ENCODE data around the gene DNASE1L2.
"Not testable (repeated sequence)": the region's sequence is repeated elsewhere in the genome, so short reads cannot be mapped to it uniquely, and the experiment has no call there.

DNASE1L2 gene

DNA sequence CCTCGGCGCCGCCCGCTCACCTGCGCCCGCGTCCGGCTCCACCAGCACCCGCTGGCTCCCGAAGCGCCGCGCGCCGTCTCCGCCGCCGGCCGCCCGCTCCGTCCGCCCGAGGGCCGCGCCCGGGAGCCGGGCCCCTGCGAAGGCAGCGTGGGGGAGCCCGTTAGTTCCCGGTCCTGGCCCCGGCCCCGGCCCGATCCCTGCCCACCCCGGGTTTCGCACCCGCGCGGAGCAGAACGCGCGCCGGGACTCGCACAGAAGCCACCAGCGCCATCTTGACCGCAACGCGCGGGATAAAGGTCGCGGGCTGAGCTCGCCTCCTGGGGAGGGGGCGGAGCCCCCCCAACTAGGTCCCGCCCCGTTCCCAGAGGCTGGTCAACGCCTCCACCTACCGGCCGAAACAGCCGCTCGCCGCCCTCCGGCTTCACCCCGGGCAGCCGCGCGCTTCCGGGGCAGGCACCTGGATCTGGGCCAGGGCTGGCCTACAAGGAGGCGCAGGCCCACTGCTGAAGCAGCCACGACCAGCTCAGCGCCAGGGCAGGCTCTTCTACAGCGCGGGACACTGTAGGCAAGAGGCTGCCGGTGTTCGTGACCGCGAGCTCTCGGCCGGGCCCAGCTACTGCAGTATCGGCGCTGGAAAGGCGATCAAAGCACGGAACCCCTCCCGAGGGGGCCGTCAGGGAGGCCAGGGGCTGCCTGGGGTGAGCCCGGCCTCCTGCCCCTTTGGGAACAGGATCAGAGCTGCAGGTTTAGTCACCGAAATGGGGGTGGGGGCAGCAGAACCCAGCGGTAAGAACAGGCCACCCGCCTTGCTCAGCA, 15.3 kb downstream of the DNASE1L2 start, which contains the start of gene ECI1:
ECI1 (minus strand) TSS at position 292 of the 816 bp plus-strand sequence; CDS start at position 271, 21 bp downstream.
- H3K4me3 ChIP-seq (ENCODE audit: low read depth, low read length): peak within 1 kb of the TSS; percentile 75

DNA sequence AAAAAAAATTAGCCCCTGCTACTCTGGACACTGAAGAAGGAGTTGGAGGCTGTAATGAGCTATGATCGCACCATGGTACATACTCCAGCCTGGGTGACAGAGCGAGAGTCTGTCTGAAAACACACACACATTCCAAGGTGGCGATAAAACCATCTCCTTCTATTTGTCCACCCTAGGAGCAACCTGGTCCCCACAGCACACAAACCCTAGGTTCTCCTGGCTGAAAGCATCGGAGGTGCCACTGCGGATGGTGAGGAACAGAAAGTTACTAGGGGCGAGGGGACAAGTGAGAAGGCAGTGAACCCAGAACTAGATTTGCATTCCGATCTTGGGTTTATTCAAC, 16.5 kb downstream of the DNASE1L2 start:
- H3K4me3 ChIP-seq (ENCODE audit: low read depth, low read length): no peak overlapping the region
- TF ChIP-seq, protein P1, sequence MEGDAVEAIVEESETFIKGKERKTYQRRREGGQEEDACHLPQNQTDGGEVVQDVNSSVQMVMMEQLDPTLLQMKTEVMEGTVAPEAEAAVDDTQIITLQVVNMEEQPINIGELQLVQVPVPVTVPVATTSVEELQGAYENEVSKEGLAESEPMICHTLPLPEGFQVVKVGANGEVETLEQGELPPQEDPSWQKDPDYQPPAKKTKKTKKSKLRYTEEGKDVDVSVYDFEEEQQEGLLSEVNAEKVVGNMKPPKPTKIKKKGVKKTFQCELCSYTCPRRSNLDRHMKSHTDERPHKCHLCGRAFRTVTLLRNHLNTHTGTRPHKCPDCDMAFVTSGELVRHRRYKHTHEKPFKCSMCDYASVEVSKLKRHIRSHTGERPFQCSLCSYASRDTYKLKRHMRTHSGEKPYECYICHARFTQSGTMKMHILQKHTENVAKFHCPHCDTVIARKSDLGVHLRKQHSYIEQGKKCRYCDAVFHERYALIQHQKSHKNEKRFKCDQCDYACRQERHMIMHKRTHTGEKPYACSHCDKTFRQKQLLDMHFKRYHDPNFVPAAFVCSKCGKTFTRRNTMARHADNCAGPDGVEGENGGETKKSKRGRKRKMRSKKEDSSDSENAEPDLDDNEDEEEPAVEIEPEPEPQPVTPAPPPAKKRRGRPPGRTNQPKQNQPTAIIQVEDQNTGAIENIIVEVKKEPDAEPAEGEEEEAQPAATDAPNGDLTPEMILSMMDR (IDR thresholded peaks at IDR 0.05; ENCODE audit: low read depth, low read length, missing control alignments): no peak
- DNase-seq (ENCODE audit: low read depth): no peak

More for the DNA sequence above, 15.3 kb downstream of the DNASE1L2 start, which contains the start of gene ECI1:
- DNase-seq (ENCODE audit: low read depth): peak; percentile 70
- TF ChIP-seq, protein P1 (IDR thresholded peaks at IDR 0.05; ENCODE audit: low read depth, low read length, missing control alignments): peak; percentile 57

DNA sequence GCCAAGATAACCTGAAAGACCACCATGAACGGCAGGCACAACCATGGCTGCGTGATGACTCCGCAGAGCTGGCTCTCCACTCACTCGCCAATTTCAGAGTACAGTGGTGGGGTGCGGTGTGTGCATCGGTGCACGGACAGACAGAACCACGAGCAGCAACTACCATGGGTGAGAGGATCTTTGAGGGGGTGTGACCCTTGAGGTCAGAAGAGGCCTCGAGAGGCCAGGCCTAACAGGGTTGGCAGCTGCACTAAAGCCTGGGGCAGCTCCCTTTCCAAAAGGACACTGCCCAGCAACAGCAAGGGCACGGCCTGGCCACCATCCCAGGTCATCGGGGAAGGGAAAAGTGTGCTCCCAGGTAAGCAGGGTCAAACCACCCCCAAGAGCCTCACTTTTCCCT, 17.0 kb downstream of the DNASE1L2 start:
- DNase-seq (ENCODE audit: low read depth): no peak
- TF ChIP-seq, protein P1 (IDR thresholded peaks at IDR 0.05; ENCODE audit: low read depth, low read length, missing control alignments): no peak
- H3K4me3 ChIP-seq (ENCODE audit: low read depth, low read length): no peak overlapping the region

DNA sequence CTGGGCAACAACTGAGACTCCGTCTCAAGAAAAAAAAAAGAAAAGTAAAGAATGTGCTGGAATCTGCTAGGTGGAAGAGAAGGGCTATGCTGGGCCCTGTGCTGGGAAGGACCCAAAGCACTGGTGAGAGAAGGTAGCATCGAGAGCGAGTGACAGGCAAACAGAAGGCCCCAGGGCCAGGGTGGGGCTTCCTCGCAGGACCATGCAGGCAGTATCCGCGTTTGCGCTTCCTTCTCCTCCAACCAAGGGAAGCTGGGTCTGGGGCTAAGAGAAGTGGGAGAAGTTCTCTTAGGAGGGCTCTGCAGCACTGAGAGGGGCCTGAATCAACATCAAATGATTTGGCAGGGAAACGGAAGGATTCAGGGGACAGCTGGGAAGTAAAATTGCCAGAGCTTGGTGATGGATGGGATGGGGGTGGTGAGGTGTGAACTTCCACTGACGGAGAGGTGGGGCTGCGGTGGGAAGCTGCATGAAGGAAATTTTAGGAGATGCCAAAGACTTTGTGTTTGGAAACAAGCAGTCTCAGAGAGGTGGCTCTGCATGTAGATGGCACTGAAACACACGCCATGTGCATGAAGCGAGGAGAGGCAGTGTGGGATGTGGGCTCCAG, 20.4 kb downstream of the DNASE1L2 start:
- H3K4me3 ChIP-seq (ENCODE audit: low read depth, low read length): no peak overlapping the region
- DNase-seq (ENCODE audit: low read depth): no peak
- TF ChIP-seq, protein P1 (IDR thresholded peaks at IDR 0.05; ENCODE audit: low read depth, low read length, missing control alignments): no peak

DNA sequence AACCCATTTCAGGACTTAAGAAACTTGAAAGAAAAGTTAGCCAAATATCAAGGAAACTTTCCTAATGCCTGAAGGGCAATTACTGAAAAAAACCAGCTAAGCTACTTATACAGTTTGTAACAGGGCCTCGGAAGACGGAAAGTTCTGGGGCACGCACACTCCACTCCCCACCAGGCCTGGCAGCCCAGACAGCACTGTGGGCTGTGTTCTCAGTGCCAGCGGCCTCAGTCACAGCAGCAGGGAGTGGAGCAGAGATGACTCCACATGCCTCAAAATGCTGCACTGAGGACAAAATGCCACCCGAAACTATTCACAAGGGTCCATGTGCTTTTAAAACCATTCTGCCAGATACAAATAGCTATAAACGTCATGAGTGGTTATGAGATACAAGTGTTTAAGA, 21.5 kb downstream of the DNASE1L2 start:
- TF ChIP-seq, protein P1 (IDR thresholded peaks at IDR 0.05; ENCODE audit: low read depth, low read length, missing control alignments): no peak
- DNase-seq (ENCODE audit: low read depth): no peak
- H3K4me3 ChIP-seq (ENCODE audit: low read depth, low read length): no peak overlapping the region

DNA sequence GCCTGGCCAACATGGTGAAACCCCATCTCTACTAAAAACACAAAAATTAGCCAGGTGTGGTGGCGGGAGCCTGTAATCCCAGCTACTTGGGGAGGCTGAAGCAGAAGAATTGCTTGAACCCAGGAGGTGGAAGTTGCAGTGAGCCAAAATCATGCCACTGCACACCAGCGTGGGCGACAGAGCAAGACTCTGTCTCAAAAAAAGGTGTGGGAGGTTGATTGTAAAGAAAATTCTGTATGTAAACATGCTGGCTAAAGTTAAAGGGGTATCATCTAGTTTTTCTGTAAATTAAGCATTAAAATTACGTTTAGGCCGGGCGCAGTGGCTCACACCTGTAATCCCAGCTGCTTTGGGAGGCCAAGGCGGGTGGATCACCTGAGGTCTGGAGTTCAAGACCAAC, 22.3 kb downstream of the DNASE1L2 start:
- DNase-seq (ENCODE audit: low read depth); H3K4me3 ChIP-seq (ENCODE audit: low read depth, low read length): not testable (repeated sequence)

DNA sequence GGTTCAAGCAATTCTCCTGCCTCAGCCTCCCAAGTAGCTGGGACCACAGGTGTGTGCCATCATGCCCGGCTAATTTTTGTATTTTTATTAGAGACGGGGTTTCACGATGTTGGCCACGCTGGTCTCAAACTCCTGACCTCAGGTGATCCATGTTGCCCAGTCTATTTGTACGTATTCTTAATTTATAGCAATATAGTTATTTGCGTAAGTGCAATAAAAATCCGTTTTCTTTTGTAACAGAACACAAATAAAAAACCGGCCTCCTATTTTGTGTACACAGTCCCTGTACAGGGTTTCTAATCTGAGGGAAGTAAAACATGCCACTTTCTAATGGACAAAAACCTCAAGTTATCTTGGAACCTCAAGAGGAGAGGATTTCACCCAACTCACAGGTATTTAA, 24.0 kb downstream of the DNASE1L2 start:
- no peak overlapping the region for H3K4me3 ChIP-seq (ENCODE audit: low read depth, low read length)
- DNase-seq (ENCODE audit: low read depth): no peak
- TF ChIP-seq, protein P1 (IDR thresholded peaks at IDR 0.05; ENCODE audit: low read depth, low read length, missing control alignments): no peak

DNA sequence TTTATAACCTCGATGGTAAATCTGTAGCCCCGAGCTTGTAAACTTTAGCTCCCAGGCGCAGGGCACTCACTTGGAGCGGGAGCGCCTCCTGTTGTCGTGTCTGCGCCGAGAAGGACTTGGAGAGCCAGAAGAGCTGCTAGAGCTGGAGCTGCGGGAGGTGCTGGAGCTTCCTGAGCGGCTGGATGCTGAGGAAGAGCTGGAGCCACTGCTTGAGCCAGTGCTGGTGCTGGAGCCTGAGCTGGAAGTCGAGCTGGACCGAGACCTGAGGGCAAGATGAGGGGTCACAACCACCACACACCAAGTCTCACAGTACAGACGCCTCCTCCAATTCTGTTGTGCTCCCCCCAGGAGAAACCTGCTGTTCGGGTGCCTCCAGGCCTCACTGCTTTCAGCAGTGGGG, 26.8 kb downstream of the DNASE1L2 start:
- DNase-seq (ENCODE audit: low read depth); H3K4me3 ChIP-seq (ENCODE audit: low read depth, low read length): not testable (repeated sequence)

DNA sequence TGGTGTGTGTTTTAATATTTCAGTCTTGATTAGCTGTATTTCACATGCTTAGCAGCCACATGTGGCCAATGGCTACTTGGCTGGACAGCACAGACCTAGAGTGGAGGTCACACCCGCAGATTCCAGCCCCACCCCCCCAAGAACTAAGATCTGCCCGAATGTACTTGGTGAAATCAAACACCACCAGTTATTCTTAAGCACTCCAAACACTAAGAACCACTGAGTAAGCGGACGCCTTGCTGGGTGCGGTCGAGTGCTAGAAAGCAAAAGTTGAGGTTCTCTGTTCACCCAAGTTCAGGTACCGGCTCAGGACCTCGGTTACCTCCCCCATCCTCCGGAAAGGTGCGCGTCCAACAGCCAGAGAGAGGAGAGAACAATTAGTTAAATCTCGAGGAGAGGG, 30.6 kb downstream of the DNASE1L2 start:
- not testable (repeated sequence) for DNase-seq (ENCODE audit: low read depth)
- H3K4me3 ChIP-seq (ENCODE audit: low read depth, low read length): peak overlapping the region; percentile 94

DNA sequence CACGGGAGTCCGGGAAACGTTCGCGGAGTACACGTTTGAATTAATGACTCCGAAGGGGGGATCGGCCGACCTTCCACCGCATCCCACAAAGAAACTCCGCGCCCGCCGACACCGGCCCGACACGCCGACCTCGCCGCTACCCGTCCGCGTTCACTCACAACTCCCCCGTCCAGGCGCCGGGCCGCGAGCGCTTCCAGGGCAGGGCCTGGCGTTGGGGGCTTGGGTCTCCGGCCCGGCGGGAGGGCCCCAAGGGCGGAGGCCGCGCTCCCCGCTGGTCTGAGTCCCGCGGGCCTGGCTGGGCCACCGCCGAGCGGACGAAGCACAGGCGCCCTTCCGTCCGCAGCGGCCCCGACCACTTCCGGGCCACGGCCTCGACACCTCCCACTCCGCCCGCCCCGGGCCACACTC, 31.3 kb downstream of the DNASE1L2 start:
- H3K4me3 ChIP-seq (ENCODE audit: low read depth, low read length): peak overlapping the region; percentile 94
- not testable (repeated sequence) for DNase-seq (ENCODE audit: low read depth)
